IPS DF 4.7 (cell line): ENCODE data around the gene RAD52.
"Not testable (repeated sequence)": the region's sequence is repeated elsewhere in the genome, so short reads cannot be mapped to it uniquely, and the experiment has no call there.

Source experiments
- DNase-seq: peaks from one replicate; pipeline ENCODE4 v3.0.0-alpha.2; 2013; ENCODE audit warnings: low spot score; ENCODE audit errors: extremely low read depth

The RAD52 gene

DNA sequence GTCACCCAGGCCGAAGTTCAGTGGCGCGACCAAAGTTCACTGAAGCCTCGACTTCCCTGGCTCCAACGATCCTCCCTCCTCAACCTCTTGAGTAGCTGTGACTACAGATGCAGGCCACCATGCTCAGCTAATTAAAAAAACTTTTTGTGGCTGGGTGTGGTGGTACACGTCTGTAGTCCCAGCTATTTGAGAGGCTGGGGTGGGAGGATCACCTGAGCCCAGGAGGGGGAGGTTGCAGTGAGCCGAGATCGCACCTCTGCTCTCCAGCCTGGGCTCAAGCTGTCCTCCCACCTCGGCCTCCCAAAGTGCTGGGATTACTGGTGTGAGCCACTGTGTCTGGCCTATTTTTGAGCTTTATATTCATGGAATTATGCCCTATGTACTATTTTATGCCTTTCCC, 18.1 kb upstream of the RAD52 start:
- no peak for DNase-seq

DNA sequence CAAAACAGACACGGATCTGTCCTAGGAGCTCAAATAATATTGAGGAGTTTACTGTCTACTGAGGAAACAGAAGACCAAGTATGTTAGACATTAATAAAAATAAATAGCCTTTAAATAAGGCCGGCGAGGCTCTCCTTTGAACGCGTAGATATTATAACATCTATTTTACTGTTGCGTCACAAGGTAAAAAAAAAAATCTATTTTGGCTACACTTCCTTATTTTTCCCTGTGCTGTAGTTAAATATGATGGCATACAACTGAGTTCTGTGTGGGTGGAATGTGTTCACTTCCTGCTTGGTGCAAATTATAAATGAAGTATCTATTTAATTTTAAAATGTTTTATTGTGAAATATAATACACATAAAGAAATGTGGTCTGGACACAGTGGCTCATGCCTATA, 17.2 kb upstream of the RAD52 start:
- no peak for DNase-seq

DNA sequence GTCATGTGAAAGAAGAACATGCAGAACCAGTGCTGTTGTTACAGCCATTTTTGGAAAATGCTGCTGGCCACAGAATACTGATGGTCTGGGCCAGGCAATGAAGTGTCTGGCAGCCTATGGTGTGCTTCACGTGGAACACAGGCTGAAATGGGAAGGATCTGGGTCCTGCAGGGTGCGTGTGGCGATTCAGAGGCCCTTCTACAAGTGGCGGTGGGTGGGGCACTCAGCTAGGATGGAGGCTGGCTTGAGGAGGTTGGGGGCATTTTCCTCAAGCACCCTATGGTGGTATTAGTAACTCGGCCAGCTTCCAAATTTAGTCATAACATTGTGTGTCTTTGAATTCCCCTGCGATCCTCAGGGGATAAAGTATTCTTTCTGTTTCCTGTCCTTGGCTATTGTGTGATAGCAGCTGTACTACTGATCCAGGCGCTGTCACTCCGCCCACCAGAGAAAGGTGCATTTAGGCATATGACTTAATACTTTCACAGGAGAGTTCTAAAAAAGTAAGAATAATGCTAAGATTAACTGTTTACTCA, 9.2 kb upstream of the RAD52 start:
- no peak for DNase-seq

DNA sequence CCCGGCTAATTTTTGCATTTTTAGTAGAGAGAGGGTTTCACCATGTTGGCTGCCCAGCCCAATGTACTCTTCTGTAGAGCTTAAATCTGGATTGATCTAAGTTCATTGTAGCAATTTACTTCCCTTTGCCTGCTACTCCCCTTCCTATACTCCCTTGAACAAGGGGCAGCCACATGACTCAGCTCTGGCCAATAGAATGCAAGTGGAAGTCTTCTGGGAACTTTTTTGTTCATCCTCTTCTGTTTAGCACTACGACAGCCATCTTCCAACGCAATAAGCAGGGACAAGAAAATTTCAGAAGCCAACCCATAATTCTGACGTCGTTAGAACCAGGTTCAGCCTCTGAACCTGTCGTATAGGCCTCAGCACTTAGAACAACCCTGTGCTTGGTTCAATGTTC, 6.4 kb upstream of the RAD52 start:
- no peak for DNase-seq

DNA sequence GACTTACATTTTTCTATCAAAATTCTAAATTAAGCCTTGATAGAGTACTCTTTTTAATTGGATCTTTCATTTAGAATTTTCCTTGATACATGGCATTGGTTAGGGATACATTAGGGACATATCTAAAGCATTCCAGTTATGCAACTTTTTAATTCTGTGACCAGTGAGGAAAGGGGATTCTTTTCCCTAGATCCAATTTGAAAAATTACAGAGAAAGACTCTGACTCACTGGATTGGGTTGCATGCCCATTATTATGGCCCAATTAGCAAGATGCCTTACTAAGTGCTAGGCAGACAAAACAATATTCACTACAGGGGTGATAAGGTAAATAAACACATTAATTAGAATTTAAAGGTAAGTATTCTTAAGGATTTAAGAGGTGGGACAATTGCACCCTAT, 5.2 kb upstream of the RAD52 start:
- no peak for DNase-seq

DNA sequence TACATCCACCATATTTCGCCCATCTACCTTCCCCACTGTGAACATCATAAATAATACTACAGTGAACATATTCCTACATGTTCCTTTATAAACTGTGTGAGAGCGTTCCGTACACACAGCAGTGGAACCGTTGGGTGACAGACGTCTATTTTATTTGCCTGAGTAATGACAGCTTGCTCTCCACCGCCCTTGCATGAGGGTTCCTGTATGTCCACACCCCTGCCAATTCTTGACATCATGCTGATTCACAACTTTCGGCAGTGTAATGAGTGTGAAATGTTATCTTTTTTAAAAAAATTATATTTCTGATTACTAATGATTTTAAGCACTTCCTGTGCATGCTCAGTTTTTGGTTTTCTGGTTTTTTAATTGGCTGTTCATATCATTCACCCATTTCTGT, 4.3 kb upstream of the RAD52 start:
- DNase-seq = no peak

DNA sequence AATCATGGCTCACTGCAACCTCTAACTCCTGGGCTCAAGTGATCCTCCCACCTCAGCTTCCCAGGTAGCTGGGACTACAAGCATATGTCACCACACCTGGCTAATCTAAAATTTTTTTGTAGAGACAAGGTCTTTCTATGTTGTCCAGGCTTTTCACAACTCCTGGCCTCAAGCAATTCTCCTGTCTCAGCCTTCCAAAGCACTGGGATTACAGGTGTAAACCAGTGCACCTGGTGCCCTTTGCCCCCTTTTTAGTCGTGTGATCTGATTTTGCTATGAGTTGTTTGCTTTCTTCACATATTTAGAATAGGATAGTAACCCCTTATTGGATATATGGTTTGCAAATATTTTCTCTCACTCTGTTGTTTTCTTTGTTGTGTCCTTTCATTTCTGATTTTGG, 1.7 kb upstream of the RAD52 start:
- DNase-seq = no peak

DNA sequence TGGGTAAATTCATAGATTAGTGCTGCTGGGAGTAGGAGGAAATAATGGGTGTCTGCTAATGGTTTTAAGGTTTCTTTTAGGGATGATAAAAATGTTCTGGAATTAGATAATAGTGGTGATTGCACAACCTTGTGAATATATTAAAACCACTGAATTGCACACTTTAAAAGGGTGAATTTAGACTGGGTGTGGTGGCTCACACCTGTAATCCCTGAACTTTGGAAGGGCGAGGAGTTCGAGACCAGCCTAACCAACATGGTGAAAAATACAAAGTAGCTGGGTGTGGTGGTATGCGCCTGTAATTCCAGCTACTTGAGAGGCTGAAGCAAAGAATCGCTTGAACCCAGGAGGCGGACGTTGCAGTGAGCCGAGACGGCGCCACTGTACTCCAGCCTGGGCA, 1.3 kb downstream of the RAD52 start:
- DNase-seq = no peak

DNA sequence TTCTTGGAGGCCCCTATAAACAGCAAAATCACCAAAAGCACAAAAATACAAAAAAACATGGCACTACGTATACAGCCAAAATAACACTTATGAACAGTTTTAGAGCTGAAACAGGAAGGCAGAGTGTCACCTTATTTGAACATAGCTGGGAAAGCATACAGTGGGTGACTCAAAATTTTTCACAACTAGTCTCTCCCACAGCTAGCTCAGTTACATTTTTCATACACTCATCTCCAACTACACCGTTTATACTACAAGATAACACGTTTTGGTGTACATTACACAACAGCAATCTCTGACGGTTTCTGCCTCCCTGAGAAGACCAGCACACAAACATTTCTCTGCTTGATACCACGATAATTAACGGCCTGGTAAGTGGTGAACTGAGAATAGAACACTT, 2.9 kb downstream of the RAD52 start:
- DNase-seq = no peak

DNA sequence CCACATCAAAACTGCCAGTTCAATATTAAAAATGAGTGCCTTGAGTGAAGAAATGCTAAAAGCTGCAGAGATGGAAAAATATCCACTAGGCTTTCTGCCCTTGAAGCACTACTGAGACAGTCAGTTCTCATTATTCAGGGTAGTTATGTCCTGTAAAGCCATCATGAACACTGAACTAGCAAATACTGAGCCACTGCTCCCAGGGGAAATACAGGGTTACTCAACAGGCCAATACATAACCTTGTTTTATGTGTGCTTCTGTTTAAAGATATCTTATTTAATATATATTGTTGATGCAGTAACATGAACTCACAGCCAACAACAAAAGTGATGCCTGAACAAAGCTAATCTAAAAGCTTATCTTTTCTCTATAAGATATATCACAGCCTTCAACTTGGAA, 3.3 kb downstream of the RAD52 start:
- DNase-seq = no peak

DNA sequence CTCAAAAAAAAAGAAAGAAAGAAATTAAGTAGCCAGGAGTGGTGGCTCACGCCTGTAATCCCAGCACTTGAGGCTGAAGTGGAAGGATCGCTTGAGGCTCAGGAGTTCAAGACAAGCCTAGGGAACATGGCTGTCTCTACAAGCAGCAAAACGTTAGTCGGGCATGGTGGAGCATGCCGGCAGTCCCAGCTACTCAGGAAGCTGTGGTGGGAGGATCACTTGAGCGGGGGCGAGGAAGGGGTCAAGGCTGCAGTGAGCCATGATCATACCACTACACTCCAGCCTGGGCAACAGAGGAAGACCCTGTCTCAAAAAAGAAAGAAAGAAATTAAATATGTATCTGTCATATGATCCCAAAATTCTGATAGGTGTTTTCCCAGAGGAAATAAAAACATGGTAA, 5.3 kb downstream of the RAD52 start:
- DNase-seq = no peak

DNA sequence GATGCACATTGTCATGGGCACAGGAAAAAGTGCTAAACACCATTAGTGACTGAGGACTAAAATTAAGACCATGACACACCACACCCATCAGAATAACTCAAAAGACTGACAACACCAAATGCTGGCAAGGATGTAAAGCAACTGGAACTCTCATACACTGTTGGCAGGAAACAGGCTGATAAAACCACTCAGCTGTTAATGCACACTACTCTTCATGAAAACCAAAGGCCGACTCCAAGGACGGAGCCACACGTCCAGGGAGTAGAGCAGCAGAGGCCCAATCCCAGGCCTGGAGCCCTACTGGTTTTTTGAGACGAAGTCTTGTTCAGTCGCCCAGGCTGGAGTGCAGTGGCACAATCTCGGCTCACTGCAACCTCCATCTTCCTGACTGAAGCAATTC, 6.4 kb downstream of the RAD52 start:
- DNase-seq = no peak

DNA sequence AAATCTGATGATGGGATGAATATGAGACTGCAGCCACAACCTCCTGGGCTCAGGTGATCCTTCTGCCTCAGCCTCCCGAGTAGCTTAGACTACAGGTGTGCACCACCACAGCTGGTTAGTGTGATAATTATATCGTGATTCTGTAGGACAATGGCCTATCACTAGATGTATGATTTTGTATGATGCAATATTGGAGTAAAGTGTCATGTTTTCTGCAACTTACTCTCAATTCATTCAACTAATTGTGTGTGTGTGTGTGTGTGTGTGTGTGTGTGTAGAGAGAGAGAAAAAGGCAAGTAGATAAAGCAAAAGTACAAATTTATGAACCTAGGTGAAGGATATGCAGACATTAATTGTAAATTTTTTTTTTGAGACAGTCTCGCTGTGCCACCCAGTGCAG, 10.7 kb downstream of the RAD52 start:
- no peak for DNase-seq

DNA sequence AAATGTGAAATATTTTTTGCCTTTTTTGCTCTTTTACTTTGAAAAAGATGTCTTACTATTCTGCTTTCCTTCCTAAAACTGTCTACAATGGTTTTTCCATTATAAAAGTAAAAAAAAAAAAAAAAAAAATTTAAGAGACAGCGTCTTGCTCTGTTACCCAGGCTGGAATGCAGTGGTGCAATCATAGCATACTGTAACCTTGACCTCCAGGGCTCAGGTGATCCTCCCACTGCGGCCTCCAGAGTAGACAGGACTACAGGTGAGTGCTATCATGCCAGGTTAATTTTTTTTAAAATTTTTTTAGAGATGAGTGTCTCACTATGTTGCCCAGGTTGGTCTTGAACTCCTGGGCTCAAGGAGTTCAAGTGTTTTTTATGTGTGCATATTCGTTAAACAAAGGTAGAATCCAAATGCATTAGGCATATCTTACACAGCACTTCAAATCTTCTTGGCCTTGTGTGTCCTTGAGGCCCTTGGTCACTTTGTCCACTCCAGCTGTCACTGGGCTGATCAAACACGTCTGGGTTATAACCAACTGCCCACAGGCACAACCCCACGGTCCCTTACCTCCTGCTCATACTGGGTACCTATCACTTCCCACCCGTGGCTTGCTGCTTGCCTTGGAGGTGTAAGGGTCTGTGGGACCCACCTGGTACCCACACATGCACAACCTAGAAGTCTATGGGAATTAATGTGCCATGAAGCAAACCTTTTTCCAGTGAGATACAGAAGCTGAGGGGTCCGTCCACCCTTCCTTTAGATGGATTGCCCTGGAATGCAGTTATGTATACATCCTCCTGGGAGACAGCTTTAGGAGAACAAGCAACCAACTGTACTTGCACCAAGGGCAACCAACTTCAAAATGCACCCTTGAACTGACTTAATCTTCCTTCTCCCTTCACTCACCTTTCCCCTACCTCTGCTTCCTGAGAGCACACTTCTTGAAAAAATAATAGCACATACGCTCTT, 12.8 kb downstream of the RAD52 start:
- no peak for DNase-seq

DNA sequence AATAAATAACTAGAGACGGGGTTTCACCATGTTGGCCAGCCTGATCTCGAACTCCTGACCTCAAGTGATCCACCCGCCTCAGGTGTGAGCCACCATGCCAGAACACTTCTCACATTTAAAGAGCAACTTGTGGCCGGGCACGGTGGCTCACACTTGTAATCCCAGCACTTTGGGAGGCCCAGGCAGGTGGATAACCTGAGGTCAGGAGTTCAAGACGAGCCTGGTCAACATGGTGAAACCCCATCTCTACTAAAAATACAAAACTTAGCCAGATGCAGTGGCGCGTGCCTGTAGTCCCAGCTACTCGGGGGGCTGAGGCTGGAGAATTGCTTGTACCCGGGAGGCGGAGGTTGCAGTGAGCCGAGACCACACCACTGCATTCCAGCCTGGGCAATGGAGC, 13.6 kb downstream of the RAD52 start:
- not testable (repeated sequence) for DNase-seq

DNA sequence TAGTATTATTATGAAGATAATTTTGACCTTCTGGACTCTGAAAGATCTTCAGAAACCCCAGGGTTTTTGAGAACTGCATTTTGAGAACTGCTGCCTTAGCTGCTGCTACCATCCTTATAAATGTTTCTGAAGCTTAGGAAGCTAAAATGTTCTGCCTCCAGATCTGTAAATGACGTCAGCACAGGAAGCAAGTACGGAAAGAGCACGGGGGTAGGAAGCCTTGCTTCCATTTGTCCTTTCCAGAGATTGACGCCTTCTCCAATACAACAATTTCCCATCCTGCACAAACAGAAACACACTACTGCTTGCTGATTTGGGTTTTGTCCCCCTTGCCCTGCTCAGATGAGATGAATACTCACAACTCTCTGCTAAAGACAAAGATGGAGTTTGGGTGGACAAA, 17.9 kb downstream of the RAD52 start:
- DNase-seq = no peak

DNA sequence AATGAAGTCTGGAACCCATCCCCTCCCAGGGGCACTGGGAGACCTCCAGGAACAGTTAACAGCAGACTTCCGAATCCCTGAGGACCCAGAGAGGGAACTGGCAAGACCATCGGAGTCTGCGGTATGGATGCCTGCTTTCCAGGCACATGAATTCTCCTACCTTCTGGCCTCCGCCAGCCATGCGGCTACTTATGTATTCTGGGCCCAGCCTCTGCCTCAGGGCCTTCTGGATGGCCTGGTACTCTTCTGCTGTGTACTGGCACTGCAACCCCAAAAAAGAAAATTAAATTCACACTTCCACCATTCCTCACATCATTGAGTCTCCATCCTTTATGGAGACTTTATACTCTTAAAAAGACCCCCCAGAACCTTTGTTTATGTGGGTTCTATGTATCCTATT, 18.4 kb downstream of the RAD52 start:
- no peak for DNase-seq

DNA sequence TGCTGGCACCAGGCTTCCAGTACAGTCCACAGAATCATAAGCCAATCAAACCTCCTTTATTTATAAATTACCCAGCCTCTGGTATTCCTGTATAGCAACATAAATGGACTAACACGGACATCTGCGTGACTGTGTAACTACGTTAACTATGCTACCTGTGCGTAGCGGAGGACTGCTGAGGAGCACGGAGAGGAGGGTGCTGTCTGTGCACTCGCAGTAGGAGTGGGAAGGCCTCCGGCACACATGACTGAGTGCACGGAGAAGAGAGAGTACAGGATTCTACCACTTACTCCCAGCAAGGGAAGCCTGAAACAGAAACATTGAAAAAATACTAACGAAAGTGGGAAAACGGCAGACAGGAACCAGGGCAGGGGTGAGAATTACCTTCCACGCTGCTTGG, 22.9 kb downstream of the RAD52 start:
- DNase-seq = no peak

DNA sequence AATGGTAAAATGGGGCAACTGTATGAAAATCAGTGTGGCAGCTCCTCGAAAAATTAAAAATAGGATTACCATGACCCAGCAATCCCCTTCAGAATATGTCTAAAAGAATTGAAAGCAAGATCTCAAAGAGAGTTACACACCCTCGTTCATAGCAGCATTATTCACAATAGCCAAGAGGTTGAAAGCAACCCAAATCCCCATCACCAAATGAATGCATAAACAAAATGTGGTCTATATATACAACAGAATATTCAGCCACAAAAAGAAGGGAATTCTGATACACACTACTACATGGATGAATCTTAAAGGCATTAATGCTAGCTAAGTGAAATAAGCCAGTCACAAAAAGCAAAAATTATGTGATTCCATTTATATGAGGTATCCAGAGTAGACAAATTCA, 27.2 kb downstream of the RAD52 start:
- no peak for DNase-seq

DNA sequence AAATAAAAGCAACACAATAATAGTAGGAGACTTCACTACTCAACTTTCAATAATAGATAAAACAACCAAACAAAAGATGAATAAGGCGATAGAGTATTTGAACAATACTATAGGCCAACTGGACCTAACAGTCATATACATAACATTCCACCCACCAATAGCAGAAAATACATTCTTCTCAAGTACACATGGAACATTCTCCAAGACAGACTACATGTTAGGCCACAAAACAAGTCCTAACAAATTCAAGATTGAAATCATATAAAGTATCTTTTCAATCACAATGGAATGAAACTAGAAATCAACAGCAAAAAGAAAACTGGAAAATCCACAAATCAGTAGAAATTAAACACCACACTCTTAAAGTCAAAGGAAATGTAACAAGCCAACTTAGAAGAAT, 28.8 kb downstream of the RAD52 start:
- DNase-seq = no peak

DNA sequence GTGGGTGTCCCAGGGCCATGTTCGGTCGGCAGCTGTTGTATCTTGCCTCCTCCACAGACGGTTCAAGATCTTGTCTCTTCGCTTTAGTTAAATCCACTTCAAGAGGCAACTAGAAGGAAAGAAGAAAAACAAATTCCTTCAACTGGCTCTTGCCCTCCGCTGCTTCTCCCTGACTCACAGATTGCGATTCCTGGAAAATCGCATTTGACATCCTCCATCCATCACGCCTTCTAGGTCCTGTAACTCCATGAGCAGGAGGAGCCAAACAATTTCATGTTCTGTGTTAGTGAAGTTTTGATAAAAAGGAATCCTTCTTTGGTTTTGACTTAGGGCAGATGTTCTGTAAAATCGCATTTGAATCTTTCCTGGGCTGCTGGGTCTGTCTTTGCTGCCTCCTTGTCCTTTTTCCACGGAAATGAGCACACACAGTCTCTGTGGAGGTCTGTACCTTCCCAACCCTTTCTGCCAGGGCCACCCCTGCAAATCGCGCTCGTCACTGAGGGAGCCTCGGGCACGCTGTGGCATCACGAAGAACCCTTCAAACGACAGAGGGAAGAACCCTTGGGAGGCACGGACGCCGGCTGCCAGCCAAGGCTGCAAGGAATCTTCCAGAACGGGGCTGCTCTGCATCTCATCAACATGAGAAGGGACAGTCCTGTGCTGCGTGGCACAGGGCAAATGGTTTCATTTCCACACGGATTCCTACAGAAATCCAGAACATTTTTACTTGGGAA, 32.6 kb downstream of the RAD52 start:
- DNase-seq = no peak

DNA sequence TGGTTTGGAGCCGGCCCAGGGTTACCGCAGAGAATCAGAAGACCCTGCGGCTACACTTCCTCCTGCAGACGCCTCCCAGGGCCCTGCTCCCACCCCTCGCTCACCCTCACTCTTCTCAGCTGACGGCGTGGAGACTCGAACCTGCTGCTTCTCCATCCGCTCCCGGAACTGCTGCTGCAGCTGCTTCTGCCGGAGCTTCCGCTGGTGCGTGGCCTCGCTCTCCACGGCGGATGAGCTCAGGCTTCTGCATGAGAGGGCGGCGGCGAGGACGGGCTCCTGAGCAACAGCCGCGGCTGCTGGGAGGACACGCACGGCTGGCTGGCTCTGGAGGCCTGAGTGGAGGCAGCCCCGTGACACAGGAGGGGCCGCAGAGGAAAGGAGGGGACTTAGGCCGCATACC, 33.3 kb downstream of the RAD52 start:
- DNase-seq = no peak

DNA sequence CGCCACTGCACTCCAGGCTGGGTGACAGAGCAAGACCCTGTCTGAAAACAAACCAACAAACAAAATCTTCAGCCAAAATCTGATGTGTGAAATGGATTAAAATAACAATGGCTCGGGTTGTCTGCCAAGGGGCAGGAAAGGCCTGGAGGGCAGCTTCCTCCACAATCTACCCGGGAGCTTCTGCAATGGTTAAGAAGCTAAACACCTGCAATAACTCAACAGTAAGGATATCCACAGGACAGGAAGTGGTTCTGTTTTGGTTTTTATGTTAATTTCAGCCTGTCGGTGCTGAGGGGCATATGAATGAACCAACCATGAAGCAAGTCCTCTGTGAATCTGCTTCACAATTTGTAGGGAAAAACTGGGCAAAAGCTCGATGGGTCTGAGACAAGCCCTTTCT, 34.4 kb downstream of the RAD52 start:
- no peak for DNase-seq
